OCI-LY1 (cell line): ENCODE results near the gene NUTM2B.
A peak's percentile ranks its signal among the peaks of the same experiment; 100 is the strongest.
"Not testable (repeated sequence)": the region's sequence is repeated elsewhere in the genome, so short reads cannot be mapped to it uniquely, and the experiment has no call there.

Experiments used
- CTCF ChIP-seq: fragments of 200-600 bp; sonication (generic), shearing (Covaris generic); IDR thresholded peaks from 2 replicates; pipeline ENCODE4 v1.5.1; 2017; ENCODE audit warnings: mild to moderate bottlenecking, antibody characterized with exemption, low read length, moderate library complexity, mixed read lengths
- EZH2 ChIP-seq: fragments of 200-600 bp; sonication (generic), shearing (Covaris generic); IDR thresholded peaks from 2 replicates; pipeline ENCODE4 v1.8.0; 2017; ENCODE audit warnings: borderline replicate concordance, mixed run types, mild to moderate bottlenecking, antibody characterized with exemption, low read length, moderate library complexity, mixed read lengths

- TF ChIP-seq EZH2, result not testable (repeated sequence)
- TF ChIP-seq CTCF, result peak; percentile 56
Measured at GRCh38 chr10:79685044-79685685, 17.9 kb upstream of the NUTM2B start.
